ENCODE measurements around the gene TFB2M.

DNA sequence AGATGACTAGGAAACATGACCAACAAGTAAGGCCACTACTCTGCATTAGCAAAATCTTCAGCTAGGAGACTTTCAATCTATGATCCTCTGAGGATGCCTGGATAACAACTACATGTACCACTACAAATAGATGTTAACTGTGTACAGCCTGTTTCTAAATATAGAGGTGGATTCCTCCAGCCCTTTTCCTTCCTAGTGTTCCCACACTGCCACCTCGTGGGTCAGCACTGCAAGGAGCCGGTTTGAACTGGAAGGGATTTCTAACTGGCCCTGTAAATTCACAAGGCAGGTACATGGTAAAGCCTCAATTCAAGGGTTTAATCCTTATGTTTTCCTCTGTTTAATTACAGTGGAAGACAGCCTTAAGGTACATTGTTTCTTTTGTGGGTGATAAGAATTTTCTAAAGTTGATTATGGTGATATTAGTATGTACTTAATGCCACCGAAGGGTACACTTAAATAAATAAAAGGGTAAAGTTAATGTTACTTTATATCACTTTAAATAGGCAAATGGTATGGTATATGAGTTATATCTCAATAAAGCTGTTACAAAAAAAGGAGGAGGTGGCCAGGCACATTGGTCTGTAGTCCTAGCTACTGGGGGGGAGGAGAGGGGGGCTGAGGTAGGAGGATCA lies 73.3 kb downstream of the TFB2M start:
- TF ChIP-seq POLR2A (IDR thresholded peaks at IDR 0.05; ENCODE audit: low read depth, low read length) (no peak), POLR2AphosphoS5 (IDR thresholded peaks at IDR 0.05; ENCODE audit: low read depth, low read length) (no peak)

All from GM12892 (cell line).